ENCODE measurements around the gene PRR19. TPM values are rescaled to one million over a fixed set of nuclear protein-coding genes. Genes with fewer than 3 reads are reported as not detected.

PRR19 gene
- polyA plus RNA-seq, 3 donors: 0.35 to 0.51 (median 0.38) TPM

- Mint-ChIP-seq H3K4me1 (peaks cover 9% of the 10 kb centered on the region), H3K27me3 (ENCODE audit: low read depth in 3 of 3) (no peaks in the 10 kb centered on the region), H3K27ac (peak overlapping the region in 2 of 7 donors; percentile 15 to 84), H3K4me3 (no peak overlapping the region), H3K36me3 (peaks cover 60 to 78% of the 10 kb centered on the region in 2 donors), H3K9me3 (no peaks in the 10 kb centered on the region)
- H3K9ac ChIP-seq (ENCODE audit: insufficient read depth, low read length, poor library complexity, severe bottlenecking): no peak overlapping the region
- no peaks in the 10 kb centered on the region for H3K9me3 ChIP-seq (replicated peaks in 1 of 2; ENCODE audit: control insufficient read depth in 1 of 2, insufficient read depth in 1 of 2, low read length in 2 of 2)
- H3K27ac ChIP-seq (ENCODE audit: low read depth in 1 of 2, low read length in 2 of 2): no peak overlapping the region
- peaks cover 6 to 14% of the 10 kb centered on the region in 2 donors for H3K4me1 ChIP-seq (ENCODE audit: control insufficient read depth in 1 of 2, insufficient read depth in 2 of 2, low read length in 2 of 2)
- H3K27me3 ChIP-seq (ENCODE audit: control insufficient read depth in 2 of 2, insufficient read depth in 2 of 2, low read length in 2 of 2): no peaks in the 10 kb centered on the region
- peaks cover 86% of the 10 kb centered on the region for H4K20me1 ChIP-seq (ENCODE audit: insufficient read depth, low read length)
- H3K4me2 ChIP-seq (replicated peaks; ENCODE audit: extremely low read depth, low read length, poor library complexity, severe bottlenecking): no peak overlapping the region
- H3K36me3 ChIP-seq (replicated peaks in 1 of 2; ENCODE audit: control insufficient read depth in 1 of 2, insufficient read depth in 2 of 2, low read length in 2 of 2): peaks cover 75 to 87% of the 10 kb centered on the region in 2 donors
- H2AFZ ChIP-seq (ENCODE audit: insufficient read depth, low read depth, low read length, poor library complexity, severe bottlenecking): no peak overlapping the region
- no peak for DNase-seq
- peaks cover 6% of the 10 kb centered on the region for H3K79me2 ChIP-seq (ENCODE audit: insufficient read depth, low read length)
- H3K4me3 ChIP-seq (replicated peaks in 1 of 3; ENCODE audit: low read depth in 2 of 3, low read length in 3 of 3): no peak overlapping the region
- no peak for TF ChIP-seq CTCF (IDR thresholded peaks at IDR 0.05)
- intact Hi-C loops (cut with micrococcal nuclease): loop anchor here in 1 of 2 donors (10.0 kb wide), 1 partner anchor 188 kb away; no protein-coding TSS in a partner anchor
- WGBS (ENCODE audit: insufficient coverage): 94% methylated on average over 24 of the region's 27 CpGs
These were observed 9.6 kb upstream of the PRR19 start for GRCh38 chr19:42292042-42292960.

GRCh38 chr19:42292963-42293362 lies 9.0 kb upstream of the PRR19 start:
- TF ChIP-seq CTCF (IDR thresholded peaks at IDR 0.05): no peak
- peaks cover 6 to 9% of the 10 kb centered on the region in 2 donors for H3K4me1 ChIP-seq (ENCODE audit: control insufficient read depth in 1 of 2, insufficient read depth in 2 of 2, low read length in 2 of 2)
- peaks cover 70 to 81% of the 10 kb centered on the region in 2 donors for H3K36me3 ChIP-seq (replicated peaks in 1 of 2; ENCODE audit: control insufficient read depth in 1 of 2, insufficient read depth in 2 of 2, low read length in 2 of 2)
- Mint-ChIP-seq H3K4me3 (no peak overlapping the region), H3K36me3 (peaks cover 54 to 71% of the 10 kb centered on the region in 2 donors), H3K9me3 (no peaks in the 10 kb centered on the region), H3K4me1 (peaks cover 6% of the 10 kb centered on the region), H3K27ac (no peak overlapping the region), H3K27me3 (ENCODE audit: low read depth in 3 of 3) (no peaks in the 10 kb centered on the region)
- no peak overlapping the region for H3K9ac ChIP-seq (ENCODE audit: insufficient read depth, low read length, poor library complexity, severe bottlenecking)
- no peak overlapping the region for H3K4me2 ChIP-seq (replicated peaks; ENCODE audit: extremely low read depth, low read length, poor library complexity, severe bottlenecking)
- no peak overlapping the region for H3K4me3 ChIP-seq (replicated peaks in 1 of 3; ENCODE audit: low read depth in 2 of 3, low read length in 3 of 3)
- no peaks in the 10 kb centered on the region for H3K27me3 ChIP-seq (ENCODE audit: control insufficient read depth in 2 of 2, insufficient read depth in 2 of 2, low read length in 2 of 2)
- H3K9me3 ChIP-seq (replicated peaks in 1 of 2; ENCODE audit: control insufficient read depth in 1 of 2, insufficient read depth in 1 of 2, low read length in 2 of 2): no peaks in the 10 kb centered on the region
- DNase-seq: no peak
- H3K79me2 ChIP-seq (ENCODE audit: insufficient read depth, low read length): peaks cover 6% of the 10 kb centered on the region
- intact Hi-C loops (cut with micrococcal nuclease): loop anchor here in 1 of 2 donors (10.0 kb wide), 1 partner anchor 188 kb away; no protein-coding TSS in a partner anchor
- H3K27ac ChIP-seq (ENCODE audit: low read depth in 1 of 2, low read length in 2 of 2): no peak overlapping the region
- 97% methylated on average over 13 of the region's 14 CpGs for WGBS (ENCODE audit: insufficient coverage)
- H2AFZ ChIP-seq (ENCODE audit: insufficient read depth, low read depth, low read length, poor library complexity, severe bottlenecking): no peak overlapping the region
- peaks cover 80% of the 10 kb centered on the region for H4K20me1 ChIP-seq (ENCODE audit: insufficient read depth, low read length)
